Suprapubic skin (tissue), 3 donors: Measurements from ENCODE around the gene TBC1D5.

ENCODE experiments used
- CTCF ChIP-seq, 2 donors: fragments of 200-600 bp in 1 of 2; fragments of 450-650 bp in 1 of 2; sonication (generic) in 1 of 2; IDR thresholded peaks; one replicate each; pipeline ENCODE4 v1.5.1; 2016 to 2019; ENCODE audit warnings: antibody characterized with exemption in 2 of 2, mild to moderate bottlenecking in 1 of 2, moderate library complexity in 1 of 2
- EP300 ChIP-seq: sonication (generic); formaldehyde crosslinking; IDR thresholded peaks from one replicate; pipeline ENCODE4 v1.6.1; 2017; ENCODE audit warnings: antibody characterized with exemption
- POLR2A ChIP-seq, 2 donors: fragments of 450-650 bp; IDR thresholded peaks; one replicate each; pipeline ENCODE4 v1.6.1; 2017; ENCODE audit warnings: antibody characterized with exemption in 2 of 2, mild to moderate bottlenecking in 2 of 2, moderate library complexity in 2 of 2

GRCh38 chr3:17479681-17480405 lies 262.6 kb downstream of the TBC1D5 start:
- TF ChIP-seq CTCF (IDR thresholded peaks at IDR 0.05) (no peak), POLR2A (IDR thresholded peaks at IDR 0.05) (no peak), EP300 (no peak)
